Measurements from ENCODE around the gene LZTS3.

Gene LZTS3

DNA sequence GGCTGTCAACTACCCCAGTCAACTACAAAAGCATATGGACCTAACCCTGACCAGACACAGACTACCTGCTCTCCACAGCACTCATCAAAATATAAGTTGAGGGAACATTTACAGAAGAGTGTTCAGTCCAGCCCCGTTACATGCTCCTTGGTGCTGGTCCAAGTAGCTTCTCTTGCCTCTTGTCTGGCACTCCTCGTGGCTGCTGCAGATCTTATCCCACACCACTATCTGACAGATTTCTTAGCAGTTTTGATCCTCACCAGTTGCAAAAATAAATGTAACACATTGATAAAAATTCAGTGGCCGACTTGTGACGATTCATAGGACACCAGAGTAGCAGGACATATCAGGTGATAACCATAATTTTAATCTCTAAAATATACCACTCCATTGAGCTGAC is 44.3 kb downstream of the LZTS3 start:
- TF ChIP-seq TAF1 (IDR thresholded peaks at IDR 0.05; ENCODE audit: borderline replicate concordance, insufficient read depth, low read length) (no peak), POLR2AphosphoS5 (IDR thresholded peaks at IDR 0.05; ENCODE audit: low read depth, low read length) (no peak), SIN3A (IDR thresholded peaks at IDR 0.05; ENCODE audit: borderline replicate concordance, insufficient read depth, low read length) (no peak), FOXP2 (optimal IDR thresholded peaks at IDR 0.05; ENCODE audit: borderline replicate concordance, extremely low read depth, extremely low read length, insufficient read depth) (no peak)
- TF ChIP-seq, protein P1, sequence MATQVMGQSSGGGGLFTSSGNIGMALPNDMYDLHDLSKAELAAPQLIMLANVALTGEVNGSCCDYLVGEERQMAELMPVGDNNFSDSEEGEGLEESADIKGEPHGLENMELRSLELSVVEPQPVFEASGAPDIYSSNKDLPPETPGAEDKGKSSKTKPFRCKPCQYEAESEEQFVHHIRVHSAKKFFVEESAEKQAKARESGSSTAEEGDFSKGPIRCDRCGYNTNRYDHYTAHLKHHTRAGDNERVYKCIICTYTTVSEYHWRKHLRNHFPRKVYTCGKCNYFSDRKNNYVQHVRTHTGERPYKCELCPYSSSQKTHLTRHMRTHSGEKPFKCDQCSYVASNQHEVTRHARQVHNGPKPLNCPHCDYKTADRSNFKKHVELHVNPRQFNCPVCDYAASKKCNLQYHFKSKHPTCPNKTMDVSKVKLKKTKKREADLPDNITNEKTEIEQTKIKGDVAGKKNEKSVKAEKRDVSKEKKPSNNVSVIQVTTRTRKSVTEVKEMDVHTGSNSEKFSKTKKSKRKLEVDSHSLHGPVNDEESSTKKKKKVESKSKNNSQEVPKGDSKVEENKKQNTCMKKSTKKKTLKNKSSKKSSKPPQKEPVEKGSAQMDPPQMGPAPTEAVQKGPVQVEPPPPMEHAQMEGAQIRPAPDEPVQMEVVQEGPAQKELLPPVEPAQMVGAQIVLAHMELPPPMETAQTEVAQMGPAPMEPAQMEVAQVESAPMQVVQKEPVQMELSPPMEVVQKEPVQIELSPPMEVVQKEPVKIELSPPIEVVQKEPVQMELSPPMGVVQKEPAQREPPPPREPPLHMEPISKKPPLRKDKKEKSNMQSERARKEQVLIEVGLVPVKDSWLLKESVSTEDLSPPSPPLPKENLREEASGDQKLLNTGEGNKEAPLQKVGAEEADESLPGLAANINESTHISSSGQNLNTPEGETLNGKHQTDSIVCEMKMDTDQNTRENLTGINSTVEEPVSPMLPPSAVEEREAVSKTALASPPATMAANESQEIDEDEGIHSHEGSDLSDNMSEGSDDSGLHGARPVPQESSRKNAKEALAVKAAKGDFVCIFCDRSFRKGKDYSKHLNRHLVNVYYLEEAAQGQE (IDR thresholded peaks at IDR 0.05; ENCODE audit: insufficient read depth in 1 of 2, low read depth in 2 of 2, low read length in 2 of 2) = no peak

DNA sequence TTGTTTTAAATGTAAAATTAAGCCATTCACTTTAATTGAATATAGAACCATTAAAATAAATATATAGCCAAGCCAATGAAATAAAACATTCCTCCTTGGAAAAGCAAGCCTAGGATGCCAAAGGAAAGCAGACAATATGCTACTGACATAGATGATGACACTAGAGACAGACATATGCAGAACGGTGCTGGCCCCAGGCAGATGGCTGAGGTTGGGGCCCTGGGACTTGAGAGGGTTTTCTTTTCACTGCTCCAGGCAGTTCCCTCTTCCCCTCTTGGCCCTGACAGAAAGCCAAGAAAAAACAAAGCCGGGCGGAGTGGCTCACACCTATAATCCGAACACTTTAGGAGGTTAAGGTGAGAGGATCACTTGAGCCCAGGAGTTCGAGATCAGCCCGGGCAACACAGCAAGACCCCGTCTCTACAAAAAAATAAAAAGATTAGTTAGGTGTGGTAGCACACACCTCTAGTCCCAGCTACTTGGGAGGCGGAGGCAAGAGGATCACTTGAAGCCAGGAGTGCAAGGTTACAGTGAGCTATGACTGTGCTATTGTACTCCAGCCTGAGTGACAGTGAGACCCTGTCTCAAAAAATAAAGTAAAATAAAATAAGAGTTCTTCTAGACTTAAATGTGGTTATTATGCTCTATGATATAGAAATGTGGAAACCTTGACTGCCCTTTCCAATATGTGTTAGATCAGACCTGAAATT is 44.9 kb downstream of the LZTS3 start:
- TF ChIP-seq, protein P1 (IDR thresholded peaks at IDR 0.05; ENCODE audit: insufficient read depth in 1 of 2, low read depth in 2 of 2, low read length in 2 of 2) = no peak
- no peak for TF ChIP-seq TAF1 (IDR thresholded peaks at IDR 0.05; ENCODE audit: borderline replicate concordance, insufficient read depth, low read length)
- no peak for TF ChIP-seq POLR2AphosphoS5 (IDR thresholded peaks at IDR 0.05; ENCODE audit: low read depth, low read length)
- no peak for TF ChIP-seq FOXP2 (optimal IDR thresholded peaks at IDR 0.05; ENCODE audit: borderline replicate concordance, extremely low read depth, extremely low read length, insufficient read depth)
- TF ChIP-seq SIN3A (IDR thresholded peaks at IDR 0.05; ENCODE audit: borderline replicate concordance, insufficient read depth, low read length) = no peak

DNA sequence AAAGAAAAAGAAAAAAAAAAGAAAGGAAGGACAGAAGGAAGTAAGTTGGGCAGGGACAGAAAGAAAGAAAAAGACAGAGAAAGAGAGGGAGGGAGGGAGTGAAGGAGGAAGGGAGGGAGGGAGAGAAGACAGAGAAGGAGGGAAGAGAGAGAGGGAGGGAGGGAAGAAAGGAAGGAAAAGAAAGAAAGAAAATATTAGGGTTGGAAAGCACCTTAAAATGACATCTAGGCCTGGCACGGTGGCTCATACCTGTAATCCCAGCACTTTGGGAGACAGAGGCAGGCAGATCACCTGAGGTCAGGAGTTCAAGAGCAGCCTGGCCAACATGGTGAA is 46.9 kb downstream of the LZTS3 start:
- TF ChIP-seq TAF1 (IDR thresholded peaks at IDR 0.05; ENCODE audit: borderline replicate concordance, insufficient read depth, low read length) = no peak
- TF ChIP-seq POLR2AphosphoS5 (IDR thresholded peaks at IDR 0.05; ENCODE audit: low read depth, low read length) = no peak
- TF ChIP-seq FOXP2 (optimal IDR thresholded peaks at IDR 0.05; ENCODE audit: borderline replicate concordance, extremely low read depth, extremely low read length, insufficient read depth) = no peak
- no peak for TF ChIP-seq SIN3A (IDR thresholded peaks at IDR 0.05; ENCODE audit: borderline replicate concordance, insufficient read depth, low read length)
- TF ChIP-seq, protein P1 (IDR thresholded peaks at IDR 0.05; ENCODE audit: insufficient read depth in 1 of 2, low read depth in 2 of 2, low read length in 2 of 2) = no peak

DNA sequence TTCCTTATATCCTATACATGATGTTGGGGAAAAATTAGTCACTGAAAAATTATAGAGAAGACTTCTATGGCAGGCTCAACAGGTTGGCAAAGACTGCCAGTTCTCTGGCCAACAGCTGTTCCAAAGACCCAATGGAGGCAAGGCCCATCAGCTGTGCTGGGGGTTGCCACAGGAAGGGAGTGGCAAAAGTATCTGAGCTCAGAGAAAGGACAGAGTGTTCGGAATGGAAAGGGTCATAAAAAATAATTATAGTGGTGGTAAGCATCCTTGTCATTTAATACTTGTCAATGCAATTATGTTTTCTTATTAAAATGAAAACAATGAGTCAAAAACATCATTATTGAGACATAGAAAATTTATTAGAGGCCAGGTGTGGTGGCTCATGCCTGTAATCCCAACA is 49.8 kb downstream of the LZTS3 start:
- TF ChIP-seq SIN3A (IDR thresholded peaks at IDR 0.05; ENCODE audit: borderline replicate concordance, insufficient read depth, low read length) (no peak), FOXP2 (optimal IDR thresholded peaks at IDR 0.05; ENCODE audit: borderline replicate concordance, extremely low read depth, extremely low read length, insufficient read depth) (no peak), POLR2AphosphoS5 (IDR thresholded peaks at IDR 0.05; ENCODE audit: low read depth, low read length) (no peak), TAF1 (IDR thresholded peaks at IDR 0.05; ENCODE audit: borderline replicate concordance, insufficient read depth, low read length) (no peak)
- TF ChIP-seq, protein P1 (IDR thresholded peaks at IDR 0.05; ENCODE audit: insufficient read depth in 1 of 2, low read depth in 2 of 2, low read length in 2 of 2) = no peak
